ENCODE measurements around the gene NPHS1.

NPHS1 gene

GRCh38 chr19:35785339-35785627 is 67.0 kb downstream of the NPHS1 start:
- no peaks in the 10 kb centered on the region for H3F3A ChIP-seq (ENCODE audit: control insufficient read depth, insufficient read depth)
- no peaks in the 10 kb centered on the region for H3K79me2 ChIP-seq (ENCODE audit: control insufficient read depth, low read length)
- no peaks in the 10 kb centered on the region for H3K9me2 ChIP-seq (replicated peaks; ENCODE audit: control insufficient read depth, low read length)
- no peak overlapping the region for H3K4me2 ChIP-seq (ENCODE audit: low read length)
- no peaks in the 10 kb centered on the region for H4K20me1 ChIP-seq (ENCODE audit: control insufficient read depth, insufficient read depth, low read depth, low read length)
- TF ChIP-seq EZH2phosphoT487 (IDR thresholded peaks at IDR 0.05; ENCODE audit: borderline replicate concordance, low read length), result no peak
- TF ChIP-seq CTCF (IDR thresholded peaks at IDR 0.05; ENCODE audit: low read depth, low read length, poor library complexity, severe bottlenecking), result no peak
- H3K27ac ChIP-seq (ENCODE audit: low read depth, low read length), result no peak overlapping the region
- H3K4me1 ChIP-seq (ENCODE audit: control insufficient read depth, low read length), result no peaks in the 10 kb centered on the region
- no peaks in the 10 kb centered on the region for H3K9me3 ChIP-seq (ENCODE audit: control insufficient read depth, insufficient read depth, low read length)
- H3K36me3 ChIP-seq (ENCODE audit: control insufficient read depth, low read length), result no peaks in the 10 kb centered on the region
- H3K27me3 ChIP-seq (ENCODE audit: control insufficient read depth, low read length), result no peaks in the 10 kb centered on the region
- H3K4me3 ChIP-seq (ENCODE audit: low read length), result no peak overlapping the region

- Histone ChIP-seq H4K20me1 (ENCODE audit: control insufficient read depth, insufficient read depth, low read depth, low read length) (no peaks in the 10 kb centered on the region), H3K9me2 (replicated peaks; ENCODE audit: control insufficient read depth, low read length) (no peaks in the 10 kb centered on the region), H3K4me2 (ENCODE audit: low read length) (no peak overlapping the region), H3K36me3 (ENCODE audit: control insufficient read depth, low read length) (no peaks in the 10 kb centered on the region), H3K9me3 (ENCODE audit: control insufficient read depth, insufficient read depth, low read length) (no peaks in the 10 kb centered on the region), H3K27ac (ENCODE audit: low read depth, low read length) (no peak overlapping the region), H3K4me3 (ENCODE audit: low read length) (no peak overlapping the region), H3K27me3 (ENCODE audit: control insufficient read depth, low read length) (no peaks in the 10 kb centered on the region), H3K79me2 (ENCODE audit: control insufficient read depth, low read length) (no peaks in the 10 kb centered on the region), H3K4me1 (ENCODE audit: control insufficient read depth, low read length) (no peaks in the 10 kb centered on the region), H3F3A (ENCODE audit: control insufficient read depth, insufficient read depth) (no peaks in the 10 kb centered on the region)
- TF ChIP-seq EZH2phosphoT487 (IDR thresholded peaks at IDR 0.05; ENCODE audit: borderline replicate concordance, low read length), result no peak
- TF ChIP-seq CTCF (IDR thresholded peaks at IDR 0.05; ENCODE audit: low read depth, low read length, poor library complexity, severe bottlenecking), result no peak
Observed at GRCh38 chr19:35784503-35785338, 67.6 kb downstream of the NPHS1 start.

- no peaks in the 10 kb centered on the region for H4K20me1 ChIP-seq (ENCODE audit: control insufficient read depth, insufficient read depth, low read depth, low read length)
- H3K4me1 ChIP-seq (ENCODE audit: control insufficient read depth, low read length), result no peaks in the 10 kb centered on the region
- no peaks in the 10 kb centered on the region for H3K36me3 ChIP-seq (ENCODE audit: control insufficient read depth, low read length)
- H3K4me3 ChIP-seq (ENCODE audit: low read length), result no peak overlapping the region
- no peaks in the 10 kb centered on the region for H3K9me2 ChIP-seq (replicated peaks; ENCODE audit: control insufficient read depth, low read length)
- TF ChIP-seq EZH2phosphoT487 (IDR thresholded peaks at IDR 0.05; ENCODE audit: borderline replicate concordance, low read length) (no peak), CTCF (IDR thresholded peaks at IDR 0.05; ENCODE audit: low read depth, low read length, poor library complexity, severe bottlenecking) (no peak)
- H3K27me3 ChIP-seq (ENCODE audit: control insufficient read depth, low read length), result no peaks in the 10 kb centered on the region
- no peak overlapping the region for H3K27ac ChIP-seq (ENCODE audit: low read depth, low read length)
- H3K9me3 ChIP-seq (ENCODE audit: control insufficient read depth, insufficient read depth, low read length), result no peaks in the 10 kb centered on the region
- H3F3A ChIP-seq (ENCODE audit: control insufficient read depth, insufficient read depth), result no peaks in the 10 kb centered on the region
- no peak overlapping the region for H3K4me2 ChIP-seq (ENCODE audit: low read length)
- no peaks in the 10 kb centered on the region for H3K79me2 ChIP-seq (ENCODE audit: control insufficient read depth, low read length)
Observed at GRCh38 chr19:35783469-35784434, 68.6 kb downstream of the NPHS1 start.

Data from DOHH2 (cell line).